Activated CD4-positive, alpha-beta memory T cell treated with anti-CD3 and anti-CD28 coated beads for 36 hours (primary cell): ENCODE data around the gene GP1BB. TPM values are rescaled to one million over a fixed set of nuclear protein-coding genes. Genes with fewer than 3 reads are reported as not detected.
"Not testable (repeated sequence)": the region's sequence is repeated elsewhere in the genome, so short reads cannot be mapped to it uniquely, and the experiment has no call there.

Experiments used
- CTCF ChIA-PET: fragments of 350-600 bp; sonication (Branson Sonifier 250); formaldehyde crosslinking; loops from one replicate; lab custom pipeline; 2021; ENCODE audit warnings: antibody characterized with exemption, inconsistent platforms; lab: Charles Lee
- POLR2A ChIA-PET: fragments of 350-600 bp; sonication (Branson Sonifier 250); formaldehyde crosslinking; loops from one replicate; lab custom pipeline; 2021; ENCODE audit warnings: antibody characterized with exemption; lab: Charles Lee
- DNase-seq: peaks from one replicate; pipeline ENCODE4 v3.0.0-alpha.2; 2020
- H3K27ac Mint-ChIP-seq: one replicate; pipeline ENCODE4 v1.8.0; 2021; ENCODE audit warnings: mixed read lengths
- H3K27me3 Mint-ChIP-seq: one replicate; pipeline ENCODE4 v1.8.0; 2021; ENCODE audit warnings: mixed read lengths
- H3K36me3 Mint-ChIP-seq: one replicate; pipeline ENCODE4 v1.8.0; 2021; ENCODE audit warnings: mixed read lengths
- H3K4me1 Mint-ChIP-seq: one replicate; pipeline ENCODE4 v1.8.0; 2021; ENCODE audit warnings: low read depth, mixed read lengths
- H3K4me3 Mint-ChIP-seq: one replicate; pipeline ENCODE4 v1.8.0; 2021; ENCODE audit warnings: mild to moderate bottlenecking, mixed read lengths
- H3K9me3 Mint-ChIP-seq: one replicate; pipeline ENCODE4 v1.8.0; 2021; ENCODE audit warnings: mixed read lengths
- intact Hi-C: fragments of 100-400 bp; cut with micrococcal nuclease; formaldehyde crosslinking; loops from one replicate; pipeline ENCODE4 v1.15.1; 2023
- total RNA-seq, 2 experiments: library from RNA; stranded (reverse); gene quantifications; one replicate each; pipeline ENCODE4 v1.2.3, GENCODE V29; 2021

The GP1BB gene
- total RNA-seq, 2 experiments from 2014 or later: not detected

- intact Hi-C loops: no loop called here
- peaks cover 37% of the 10 kb centered on the region for H3K27me3 Mint-ChIP-seq
- H3K4me3 Mint-ChIP-seq: no peak overlapping the region
- H3K27ac Mint-ChIP-seq: no peak overlapping the region
- no peaks in the 10 kb centered on the region for H3K36me3 Mint-ChIP-seq
- H3K4me1 Mint-ChIP-seq: peaks cover 3% of the 10 kb centered on the region
- DNase-seq: no peak
- ChIA-PET CTCF (no interaction called here), POLR2A (no interaction called here)
- H3K9me3 Mint-ChIP-seq: no peaks in the 10 kb centered on the region
Observed at GRCh38 chr22:19724927-19725661, 1.8 kb downstream of the GP1BB start.

- intact Hi-C loops, H3K9me3 Mint-ChIP-seq, DNase-seq, POLR2A ChIA-PET, H3K4me3 Mint-ChIP-seq, H3K36me3 Mint-ChIP-seq, CTCF ChIA-PET, H3K27ac Mint-ChIP-seq, H3K4me1 Mint-ChIP-seq: not testable (repeated sequence)
- peaks cover 28% of the 10 kb centered on the region for H3K27me3 Mint-ChIP-seq
Observed at GRCh38 chr22:19726064-19726788, 2.9 kb downstream of the GP1BB start.

- no peak for DNase-seq
- ChIA-PET CTCF (no interaction called here), POLR2A (no interaction called here)
- intact Hi-C loops: no loop called here
- Mint-ChIP-seq H3K27me3 (peaks cover 20% of the 10 kb centered on the region), H3K9me3 (no peaks in the 10 kb centered on the region), H3K4me1 (peaks cover 5% of the 10 kb centered on the region), H3K27ac (no peak overlapping the region), H3K36me3 (no peaks in the 10 kb centered on the region), H3K4me3 (no peak overlapping the region)
Observed at GRCh38 chr22:19727310-19728150, 4.2 kb downstream of the GP1BB start.

- CTCF ChIA-PET: interaction anchor here (5.6 kb wide), 1 partner anchor 184 kb away, joined by 159 read pairs; no protein-coding TSS in a partner anchor
- Mint-ChIP-seq H3K4me3 (no peak overlapping the region), H3K27ac (no peak overlapping the region), H3K36me3 (no peaks in the 10 kb centered on the region), H3K9me3 (no peaks in the 10 kb centered on the region), H3K27me3 (peaks cover 12% of the 10 kb centered on the region), H3K4me1 (peaks cover 5% of the 10 kb centered on the region)
- DNase-seq: no peak
- intact Hi-C loops: no loop called here
- POLR2A ChIA-PET: no interaction called here
Observed at GRCh38 chr22:19728271-19728670, 4.9 kb downstream of the GP1BB start.

GRCh38 chr22:19728836-19729235 lies 5.5 kb downstream of the GP1BB start:
- intact Hi-C loops: no loop called here
- H3K36me3 Mint-ChIP-seq: no peaks in the 10 kb centered on the region
- POLR2A ChIA-PET: no interaction called here
- no peak for DNase-seq
- CTCF ChIA-PET: interaction anchor here (5.6 kb wide), 1 partner anchor 183 kb away, joined by 159 read pairs; no protein-coding TSS in a partner anchor
- no peak overlapping the region for H3K4me3 Mint-ChIP-seq
- H3K27me3 Mint-ChIP-seq: peaks cover 12% of the 10 kb centered on the region
- no peaks in the 10 kb centered on the region for H3K9me3 Mint-ChIP-seq
- H3K4me1 Mint-ChIP-seq: peaks cover 5% of the 10 kb centered on the region
- H3K27ac Mint-ChIP-seq: no peak overlapping the region

GRCh38 chr22:19729507-19729906 lies 6.2 kb downstream of the GP1BB start:
- Mint-ChIP-seq H3K36me3 (no peaks in the 10 kb centered on the region), H3K27me3 (peaks cover 11% of the 10 kb centered on the region), H3K4me1 (peaks cover 4% of the 10 kb centered on the region), H3K4me3 (no peak overlapping the region), H3K27ac (no peak overlapping the region), H3K9me3 (no peaks in the 10 kb centered on the region)
- DNase-seq: no peak
- intact Hi-C loops: no loop called here
- CTCF ChIA-PET: interaction anchor here (1.2 to 5.6 kb wide), 13 partner anchors 10 to 316 kb away, joined by 3 to 159 read pairs (median 10); no protein-coding TSS in a partner anchor
- POLR2A ChIA-PET: no interaction called here

- CTCF ChIA-PET: interaction anchor here (0.5 to 5.6 kb wide), 56 partner anchors 8 to 586 kb away, joined by 3 to 159 read pairs (median 5); partner anchors contain the start of genes COMT, ESS2, TBX1 and TXNRD2
- Mint-ChIP-seq H3K27me3 (peaks cover 4% of the 10 kb centered on the region), H3K4me1 (peaks cover 2% of the 10 kb centered on the region), H3K27ac (no peak overlapping the region), H3K36me3 (no peaks in the 10 kb centered on the region), H3K9me3 (no peaks in the 10 kb centered on the region), H3K4me3 (no peak overlapping the region)
- intact Hi-C loops: loop anchor here (1.0 to 5.0 kb wide), 4 partner anchors 37 to 217 kb away; no protein-coding TSS in a partner anchor
- POLR2A ChIA-PET: interaction anchor here (1.0 kb wide), 1 partner anchor 126 kb away, joined by 3 read pairs; no protein-coding TSS in a partner anchor
- no peak for DNase-seq
Observed at GRCh38 chr22:19730198-19730597, 6.9 kb downstream of the GP1BB start.

- DNase-seq: peak; percentile 87
- H3K27me3 Mint-ChIP-seq: peaks cover 1% of the 10 kb centered on the region
- H3K9me3 Mint-ChIP-seq: no peaks in the 10 kb centered on the region
- ChIA-PET CTCF (interaction anchor here (0.5 to 5.6 kb wide), 58 partner anchors 9 to 586 kb away, joined by 3 to 159 read pairs (median 5); partner anchors contain the start of genes COMT, ESS2, TBX1 and TXNRD2), POLR2A (interaction anchor here (1.0 kb wide), 1 partner anchor 125 kb away, joined by 3 read pairs; no protein-coding TSS in a partner anchor)
- peak overlapping the region; percentile 64 for H3K4me3 Mint-ChIP-seq
- intact Hi-C loops: loop anchor here (1.0 to 5.0 kb wide), 4 partner anchors 36 to 216 kb away; no protein-coding TSS in a partner anchor
- H3K4me1 Mint-ChIP-seq: peaks cover 2% of the 10 kb centered on the region
- no peak overlapping the region for H3K27ac Mint-ChIP-seq
- H3K36me3 Mint-ChIP-seq: no peaks in the 10 kb centered on the region
Observed at GRCh38 chr22:19730655-19731360, 7.5 kb downstream of the GP1BB start.

- no peaks in the 10 kb centered on the region for H3K36me3 Mint-ChIP-seq
- ChIA-PET POLR2A (no interaction called here), CTCF (interaction anchor here (0.5 to 5.6 kb wide), 28 partner anchors 8 to 360 kb away, joined by 3 to 159 read pairs (median 9); partner anchors contain the start of genes COMT and TXNRD2)
- peaks cover 1% of the 10 kb centered on the region for H3K27me3 Mint-ChIP-seq
- DNase-seq: no peak
- intact Hi-C loops: loop anchor here (2.0 to 5.0 kb wide), 3 partner anchors 36 to 215 kb away; no protein-coding TSS in a partner anchor
- no peak overlapping the region for H3K27ac Mint-ChIP-seq
- no peaks in the 10 kb centered on the region for H3K9me3 Mint-ChIP-seq
- H3K4me3 Mint-ChIP-seq: no peak overlapping the region
- H3K4me1 Mint-ChIP-seq: peaks cover 2% of the 10 kb centered on the region
Observed at GRCh38 chr22:19731361-19732135, 8.2 kb downstream of the GP1BB start.

- intact Hi-C loops: loop anchor here (5.0 kb wide), 2 partner anchors 35 to 160 kb away; no protein-coding TSS in a partner anchor
- H3K36me3 Mint-ChIP-seq: no peaks in the 10 kb centered on the region
- no peak overlapping the region for H3K27ac Mint-ChIP-seq
- H3K27me3 Mint-ChIP-seq: peaks cover 1% of the 10 kb centered on the region
- ChIA-PET POLR2A (no interaction called here), CTCF (interaction anchor here (1.2 to 5.6 kb wide), 4 partner anchors 170 to 359 kb away, joined by 3 to 159 read pairs (median 11); no protein-coding TSS in a partner anchor)
- DNase-seq: no peak
- H3K4me1 Mint-ChIP-seq: peaks cover 2% of the 10 kb centered on the region
- H3K9me3 Mint-ChIP-seq: no peaks in the 10 kb centered on the region
- H3K4me3 Mint-ChIP-seq: no peak overlapping the region
Observed at GRCh38 chr22:19732403-19733113, 9.2 kb downstream of the GP1BB start.
